GM19455 (cell line): ENCODE data around the gene FMOD.

Experiments
- ATAC-seq: cut with Tn5 transposase; IDR thresholded peaks from one replicate; pipeline ENCODE4 v1.9.1; 2021; ENCODE audit not compliant: unreplicated experiment

The FMOD gene

GRCh38 chr1:203306965-203307541 lies 43.9 kb downstream of the FMOD start:
- ATAC-seq, result no peak

- ATAC-seq, result no peak
These were observed 44.6 kb downstream of the FMOD start for GRCh38 chr1:203306089-203306964.

DNA sequence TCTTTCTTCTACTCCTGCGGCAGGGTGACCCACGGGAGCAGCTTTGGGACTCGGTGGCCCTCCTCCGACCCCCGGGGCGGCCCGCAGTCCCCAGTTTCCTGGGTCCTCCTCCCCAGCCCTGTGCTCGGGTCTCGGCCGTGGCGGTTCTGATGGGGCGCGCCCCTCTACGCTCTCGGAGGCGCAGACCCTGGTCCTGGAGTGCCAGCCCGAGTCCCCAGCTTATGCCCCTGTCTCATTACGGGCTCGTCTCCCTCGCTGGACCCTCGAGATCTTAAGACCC lies 45.2 kb downstream of the FMOD start:
- ATAC-seq, result no peak

- peak; percentile 66 for ATAC-seq
These were observed 45.8 kb downstream of the FMOD start, which contains the start of gene BTG2 for GRCh38 chr1:203304919-203305808. Gene BTG2, plus strand, starts transcription at chr1:203305519. Its CDS starts 88 bp downstream, at chr1:203305607.

DNA sequence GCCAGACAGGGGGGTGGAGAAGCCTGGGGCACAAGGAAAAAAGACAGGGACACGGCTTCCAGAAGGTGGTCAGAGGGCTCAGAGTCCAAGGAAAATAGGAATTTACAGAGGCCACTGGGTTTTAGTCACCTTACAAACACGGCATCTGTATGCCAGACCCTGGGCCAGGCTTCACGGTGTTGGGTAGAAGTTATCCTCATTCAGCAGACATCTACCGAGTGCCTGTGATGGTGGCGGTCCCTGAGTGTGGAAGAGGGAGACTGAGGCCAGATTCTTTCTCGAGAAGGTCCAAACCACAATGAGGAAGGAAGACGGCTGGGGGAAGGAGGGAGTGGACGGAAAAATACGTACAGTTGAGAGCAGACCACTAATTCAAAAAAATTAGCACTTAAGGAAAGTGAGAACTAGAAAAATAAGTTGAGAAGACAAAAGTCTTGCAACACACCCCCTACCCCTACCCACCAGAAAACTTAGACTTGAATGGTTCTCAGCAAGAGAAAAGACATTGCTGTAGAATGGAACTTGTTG lies 46.5 kb downstream of the FMOD start:
- ATAC-seq, result no peak

DNA sequence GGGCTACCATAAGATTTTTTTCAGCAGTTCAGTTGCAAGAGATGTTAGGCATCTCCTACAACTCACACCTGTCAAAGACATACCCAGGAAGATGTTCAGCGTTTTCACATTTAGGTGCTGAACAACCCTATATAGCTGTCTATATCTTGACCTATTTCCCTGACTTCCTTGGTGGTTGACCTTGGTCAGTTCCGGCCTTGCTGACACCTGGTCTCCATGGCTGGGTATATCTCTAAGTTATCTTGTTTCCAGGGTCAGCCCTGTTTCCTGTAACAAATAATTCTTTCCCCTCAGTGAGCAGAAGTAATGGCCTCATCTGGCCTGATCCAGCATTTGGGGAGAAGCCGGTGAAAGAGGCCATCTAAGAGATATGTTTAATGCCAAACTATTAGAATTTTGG lies 48.0 kb downstream of the FMOD start:
- ATAC-seq, result no peak

- ATAC-seq, result no peak
These were observed 48.5 kb downstream of the FMOD start for GRCh38 chr1:203302456-203302855.

GRCh38 chr1:203301331-203301668 lies 49.6 kb downstream of the FMOD start:
- ATAC-seq, result no peak

DNA sequence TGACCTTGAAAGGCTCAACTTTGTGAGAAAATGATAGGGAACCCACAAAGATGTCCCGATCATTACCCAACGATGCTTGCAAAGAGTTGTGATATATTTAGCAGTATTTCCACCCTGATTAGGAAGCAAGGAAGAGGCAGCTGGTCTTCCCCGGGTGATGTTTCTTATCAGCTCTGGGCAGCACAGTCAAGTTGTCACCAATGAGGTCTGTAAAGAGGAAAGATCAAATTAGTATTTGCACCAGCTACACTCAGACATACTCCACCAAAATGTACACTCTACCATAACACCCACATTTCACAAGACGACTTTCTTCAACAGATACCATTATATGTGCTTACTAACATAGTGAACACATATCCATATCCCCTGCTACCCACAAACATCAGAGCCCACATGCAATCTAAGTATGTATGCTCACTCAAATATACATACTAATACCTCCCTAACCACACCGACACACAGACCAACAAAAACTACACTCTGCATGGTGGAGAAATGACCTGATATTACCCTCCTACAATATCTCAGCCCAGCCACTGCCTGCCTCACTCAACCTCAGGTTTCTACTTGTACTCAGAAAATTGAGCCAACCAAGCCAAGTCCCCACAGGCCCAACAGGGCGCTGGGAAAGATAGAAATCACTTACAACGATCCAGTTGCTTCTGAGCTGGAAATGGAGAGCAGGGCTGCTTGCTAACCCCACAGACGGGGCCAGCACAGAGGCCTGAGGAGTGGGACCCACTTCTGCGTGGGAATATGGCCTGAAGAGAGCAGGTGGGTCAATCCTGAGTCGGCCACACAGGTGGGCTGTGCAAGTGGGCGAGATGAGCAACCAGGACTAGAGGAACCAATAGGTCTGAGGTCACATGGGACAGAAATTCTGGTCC lies 50.2 kb downstream of the FMOD start:
- no peak for ATAC-seq

DNA sequence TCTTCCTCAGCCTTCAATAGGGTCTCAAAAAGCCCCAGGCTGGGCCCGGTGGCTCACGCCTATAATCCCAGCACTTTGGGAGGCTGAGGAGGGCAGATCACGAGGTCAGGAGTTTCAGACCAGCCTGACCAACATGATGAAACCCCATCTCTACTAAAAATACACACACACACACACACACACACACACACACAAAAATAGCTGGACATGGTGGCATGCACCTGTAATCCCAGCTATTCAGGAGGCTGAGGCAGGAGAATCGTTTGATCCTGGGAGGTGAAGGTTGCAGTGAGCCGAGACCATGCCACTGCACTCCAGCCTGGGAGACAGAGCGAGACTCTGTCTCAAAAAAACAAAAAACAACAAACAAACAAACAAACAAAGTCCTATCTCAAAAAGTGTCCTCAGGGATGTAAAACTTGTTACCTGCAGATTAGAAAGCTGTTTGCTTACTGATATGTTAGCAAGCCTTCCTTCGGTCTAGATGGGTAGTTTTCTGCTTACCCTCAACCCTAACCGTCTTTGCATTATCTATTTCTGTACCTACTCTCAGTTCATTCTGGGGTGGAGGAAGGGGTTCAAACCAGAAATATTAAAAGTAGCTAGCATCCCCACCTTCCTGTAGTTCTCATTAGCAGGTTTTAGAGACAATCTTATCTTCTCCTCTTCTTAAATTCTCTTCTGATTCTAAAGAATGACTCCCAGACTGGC lies 51.0 kb downstream of the FMOD start:
- peak; percentile 49 for ATAC-seq

DNA sequence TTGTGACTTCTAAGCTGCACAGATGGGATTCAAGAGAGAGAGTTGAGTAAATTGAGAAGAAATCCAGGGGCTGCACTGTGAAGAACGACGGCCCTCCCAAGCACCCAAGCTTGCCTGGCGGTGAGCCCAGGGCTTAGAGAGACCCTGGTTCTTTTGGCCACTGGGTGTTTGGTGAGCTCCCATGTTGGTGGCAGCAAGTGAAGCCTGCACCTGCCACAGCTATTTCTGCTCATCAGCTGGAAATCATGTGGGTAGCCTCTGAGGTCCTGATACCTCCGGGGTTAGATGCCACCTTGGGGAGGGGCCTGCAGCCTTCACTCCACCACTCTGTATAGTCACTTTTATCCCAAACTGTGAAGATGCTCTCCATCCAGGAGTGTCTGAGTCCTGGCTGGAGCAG lies 51.8 kb downstream of the FMOD start:
- no peak for ATAC-seq

DNA sequence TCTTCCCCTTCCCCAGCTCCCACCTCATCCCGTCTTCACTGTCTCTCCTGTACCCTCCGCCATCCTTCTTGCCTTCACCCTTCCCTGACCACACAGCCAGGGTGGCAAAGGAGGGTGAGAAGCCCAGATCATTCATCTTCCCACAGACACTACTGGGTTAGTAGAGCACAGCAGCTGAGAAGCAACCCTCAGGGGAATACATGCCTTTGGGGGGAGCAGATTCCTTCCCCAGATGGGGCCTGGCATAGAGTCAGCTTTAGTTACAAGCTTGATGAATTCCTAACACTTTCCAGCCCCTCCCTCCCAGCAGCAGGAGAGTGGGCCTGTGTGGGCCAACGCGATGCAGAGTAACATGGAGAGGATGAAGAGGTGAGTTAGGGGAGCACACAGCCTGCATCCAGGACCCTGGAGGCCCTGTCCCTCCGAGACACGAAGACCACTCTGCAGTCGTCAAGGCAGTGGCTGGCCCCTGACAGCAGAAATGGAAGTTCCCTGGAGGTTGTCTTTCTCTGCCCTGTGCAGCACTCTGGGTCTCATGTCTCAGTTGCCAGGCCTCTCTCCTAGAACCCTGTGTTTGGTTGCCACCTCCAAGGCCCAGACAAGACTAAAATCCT lies 54.4 kb downstream of the FMOD start:
- no peak for ATAC-seq

GRCh38 chr1:203295796-203296195 lies 55.1 kb downstream of the FMOD start:
- no peak for ATAC-seq

DNA sequence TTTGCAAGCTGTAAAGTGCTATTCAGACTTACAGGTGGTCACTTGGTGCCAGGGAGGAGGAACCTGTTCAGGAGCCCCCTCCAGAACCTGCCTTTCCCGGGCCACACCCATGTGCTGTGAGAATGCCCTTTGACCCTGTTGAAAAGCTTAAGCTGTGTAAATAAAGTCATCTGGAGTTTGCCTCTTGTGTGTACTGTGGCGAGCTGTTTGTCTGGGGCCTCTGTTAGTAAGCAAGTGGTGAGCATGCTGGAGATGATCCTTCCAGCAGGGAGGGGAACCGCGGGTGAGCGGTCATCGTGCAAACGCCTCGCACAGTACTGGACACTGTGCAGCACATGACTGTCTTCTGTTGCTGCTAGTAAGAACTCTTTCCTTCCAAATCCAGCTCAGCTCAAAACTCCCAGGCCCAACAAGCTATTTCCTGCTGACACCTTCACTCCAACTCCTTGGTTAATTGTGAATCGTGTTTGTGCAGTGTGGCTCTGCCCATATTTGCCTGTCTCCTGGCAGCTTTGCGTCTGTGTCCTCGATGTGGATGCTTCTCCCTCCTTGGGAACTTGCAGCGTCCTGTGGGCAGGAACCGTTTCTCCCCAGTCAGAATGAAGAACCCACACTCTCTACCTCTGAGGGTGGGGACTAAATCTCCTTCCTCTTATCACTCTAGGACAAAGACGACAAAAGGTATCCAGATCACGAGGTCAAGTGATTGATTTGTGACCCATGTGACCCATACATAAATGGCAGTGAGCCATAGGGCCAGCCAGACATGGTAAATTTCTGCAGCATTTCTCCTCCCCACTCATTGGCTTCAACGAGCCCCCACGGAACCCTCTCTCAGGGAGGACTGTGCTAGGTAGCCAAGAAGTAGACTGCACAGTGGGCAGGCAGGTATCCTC lies 59.5 kb downstream of the FMOD start:
- ATAC-seq, result no peak
